Loucy (cell line): ENCODE measurements around the gene BRK1.

Experiments used
- CTCF ChIP-seq: fragments of 200-600 bp; sonication (generic); conservative IDR thresholded peaks from 2 replicates; pipeline ENCODE4 v1.5.1; 2014; ENCODE audit warnings: mild to moderate bottlenecking, antibody characterized with exemption, low read length
- EZH2phosphoT487 ChIP-seq: fragments of 200-600 bp; IDR thresholded peaks from 2 replicates; pipeline ENCODE4 v1.6.1; 2018; ENCODE audit warnings: antibody characterized with exemption, mild to moderate bottlenecking, moderate library complexity, borderline replicate concordance

GRCh38 chr3:10115326-10116137, at the start of gene BRK1:
- TF ChIP-seq CTCF, result no peak
- no peak for TF ChIP-seq EZH2phosphoT487
